ENCODE measurements around the gene IDI1.

DNA sequence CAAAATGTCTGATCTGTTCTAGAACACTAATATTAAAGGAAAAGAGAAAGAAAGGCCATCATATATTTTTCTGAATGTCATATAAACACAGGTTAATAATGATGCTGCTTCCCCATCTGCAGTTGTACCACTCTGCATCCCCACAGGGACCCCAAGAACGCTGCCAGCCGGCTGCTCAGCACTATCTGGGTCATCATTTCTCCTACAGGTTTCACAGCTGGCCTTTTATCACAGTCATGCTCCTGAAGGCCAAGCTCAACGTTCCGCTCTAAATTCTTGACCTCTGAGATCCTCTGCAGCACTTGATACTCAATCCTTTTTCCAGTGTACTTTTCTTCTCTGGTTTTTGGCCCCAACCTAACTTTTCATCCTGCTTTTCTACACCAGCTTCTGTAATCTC lies 4.8 kb downstream of the IDI1 start:
- no peak for TF ChIP-seq YY1 (IDR thresholded peaks at IDR 0.05; ENCODE audit: insufficient read depth, insufficient read length)
- TF ChIP-seq ZNF274 (IDR thresholded peaks at IDR 0.05; ENCODE audit: low read depth, low read length), result no peak
- TF ChIP-seq SUZ12 (IDR thresholded peaks at IDR 0.05; ENCODE audit: extremely low read depth, insufficient read depth, insufficient read length), result no peak
